ENCODE data around the gene DNAJC3.

The DNAJC3 gene

DNA sequence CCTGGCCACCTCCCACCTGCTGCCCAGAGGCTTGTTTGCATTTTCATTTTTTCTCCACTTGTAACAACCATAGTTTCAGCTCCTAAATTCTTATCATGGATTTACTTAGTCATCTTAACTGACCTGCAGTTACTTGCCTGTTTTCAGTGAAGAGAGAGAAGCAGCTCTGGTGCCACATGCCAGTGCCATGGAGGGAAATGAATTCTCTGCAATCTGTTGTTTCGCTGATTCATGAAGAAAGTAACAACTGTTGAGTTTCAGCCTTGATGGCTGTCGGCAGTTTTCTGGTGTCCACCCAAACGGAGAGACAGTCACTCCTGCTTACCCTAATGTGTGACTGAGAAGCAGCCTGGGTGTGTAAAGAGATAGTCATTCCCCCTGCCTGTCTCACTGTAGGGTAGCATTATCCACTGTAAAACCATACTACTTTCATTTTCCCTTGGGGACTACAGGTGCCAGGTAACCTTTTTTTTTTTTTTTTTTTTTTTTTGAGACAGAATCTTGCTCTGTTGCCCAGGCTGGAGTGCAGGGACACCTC, 116.1 kb downstream of the DNAJC3 start:
- no peak for DNase-seq
- in situ Hi-C loops (cut with HindIII; ENCODE audit: low pct_ligation_motif_present, low pct_unique_long_range_greater_than_20kb, low sequenced_read_pairs) = no loop called here

- no peak for DNase-seq
- in situ Hi-C loops (cut with HindIII; ENCODE audit: low pct_ligation_motif_present, low pct_unique_long_range_greater_than_20kb, low sequenced_read_pairs) = no loop called here
Measured at GRCh38 chr13:95793781-95794180, 116.8 kb downstream of the DNAJC3 start.

DNA sequence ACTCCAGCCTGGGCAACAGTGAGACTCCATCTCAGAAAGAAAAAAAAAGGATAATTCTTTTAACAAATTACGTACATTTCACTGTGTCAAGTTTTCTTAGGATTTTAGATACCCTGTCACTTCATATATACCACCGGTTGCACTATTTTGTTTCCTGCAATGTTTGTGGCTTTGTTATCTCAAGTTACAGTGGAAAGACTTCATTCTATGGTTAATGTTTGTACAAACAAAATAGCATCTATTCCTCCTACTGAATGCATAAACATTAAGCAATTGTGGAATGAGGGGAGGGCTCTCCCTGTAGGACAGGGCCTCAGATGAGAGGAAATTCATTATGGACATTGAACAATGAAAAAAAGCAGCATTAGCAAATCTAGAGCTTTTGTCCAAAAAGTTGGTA, 120.1 kb downstream of the DNAJC3 start:
- no peak for DNase-seq
- in situ Hi-C loops (cut with HindIII; ENCODE audit: low pct_ligation_motif_present, low pct_unique_long_range_greater_than_20kb, low sequenced_read_pairs) = no loop called here

DNA sequence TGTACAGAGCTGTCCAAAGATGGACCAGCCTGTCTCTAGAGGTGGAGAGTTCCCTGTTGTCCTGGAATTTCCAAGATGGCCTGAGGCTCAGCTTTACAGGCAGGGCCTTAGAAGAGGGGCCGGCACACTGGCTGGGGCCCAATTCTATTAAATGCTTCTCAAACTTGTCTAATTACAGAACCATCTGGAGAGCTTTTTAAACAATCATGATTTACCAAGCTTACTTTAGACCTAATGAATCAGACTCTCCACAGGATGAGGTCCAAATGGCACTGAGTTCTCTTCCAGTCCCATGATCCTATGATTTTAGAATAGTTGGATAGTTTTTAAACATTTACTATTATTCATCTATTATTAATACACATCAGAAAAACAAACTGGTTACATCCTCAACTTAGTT, 123.5 kb downstream of the DNAJC3 start:
- in situ Hi-C loops (cut with HindIII; ENCODE audit: low pct_ligation_motif_present, low pct_unique_long_range_greater_than_20kb, low sequenced_read_pairs) = no loop called here
- no peak for DNase-seq

GRCh38 chr13:95801825-95802224, 124.9 kb downstream of the DNAJC3 start:
- in situ Hi-C loops (cut with HindIII; ENCODE audit: low pct_ligation_motif_present, low pct_unique_long_range_greater_than_20kb, low sequenced_read_pairs) = no loop called here

GRCh38 chr13:95805921-95806320, 129.0 kb downstream of the DNAJC3 start:
- no peak for DNase-seq
- in situ Hi-C loops (cut with HindIII; ENCODE audit: low pct_ligation_motif_present, low pct_unique_long_range_greater_than_20kb, low sequenced_read_pairs) = no loop called here

More at GRCh38 chr13:95801825-95802224, 124.9 kb downstream of the DNAJC3 start:
- no peak for DNase-seq

- in situ Hi-C loops (cut with HindIII; ENCODE audit: low pct_ligation_motif_present, low pct_unique_long_range_greater_than_20kb, low sequenced_read_pairs) = no loop called here
- DNase-seq = no peak
Measured at GRCh38 chr13:95809429-95809828, 132.5 kb downstream of the DNAJC3 start.

- in situ Hi-C loops (cut with HindIII; ENCODE audit: low pct_ligation_motif_present, low pct_unique_long_range_greater_than_20kb, low sequenced_read_pairs) = no loop called here
- no peak for DNase-seq
Measured at GRCh38 chr13:95813139-95813538, 136.2 kb downstream of the DNAJC3 start.

DNA sequence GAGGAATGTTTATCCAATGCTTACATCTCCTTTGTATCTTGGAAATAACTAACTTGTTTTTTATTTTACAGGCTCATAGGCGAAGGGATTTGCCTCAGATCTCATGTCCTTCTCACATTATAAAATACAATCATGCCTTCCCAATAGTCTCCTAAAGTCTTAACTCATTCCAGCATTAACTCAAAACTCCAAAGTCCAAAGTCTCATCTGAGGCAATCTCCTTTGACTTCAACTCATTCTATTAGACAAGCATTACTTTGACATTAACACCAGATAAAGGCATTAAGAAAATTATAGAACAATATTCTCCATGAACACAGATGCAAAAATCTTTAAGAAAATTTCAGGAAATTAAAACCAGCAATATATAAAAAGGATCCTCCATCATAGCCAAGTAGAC, 137.6 kb downstream of the DNAJC3 start:
- in situ Hi-C loops (cut with HindIII; ENCODE audit: low pct_ligation_motif_present, low pct_unique_long_range_greater_than_20kb, low sequenced_read_pairs) = no loop called here
- no peak for DNase-seq

DNA sequence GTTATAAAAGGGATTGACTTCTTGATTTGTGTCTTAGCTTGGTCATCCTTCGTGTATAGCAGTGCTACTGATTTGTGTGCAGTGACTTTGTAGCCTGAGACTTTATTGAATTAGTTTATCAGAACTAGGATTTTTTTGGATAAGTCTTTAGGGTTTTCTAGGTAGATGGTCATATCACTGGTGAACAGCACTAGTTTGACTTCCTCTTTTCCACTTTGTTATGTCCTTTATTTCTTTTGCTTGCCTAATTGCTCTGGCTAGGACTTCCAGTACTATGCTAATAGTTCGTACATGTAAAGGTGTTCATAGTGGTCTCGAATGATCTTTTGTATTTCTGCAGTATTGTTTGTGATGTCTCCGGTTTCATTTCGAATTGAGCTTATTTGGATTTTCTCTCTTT, 145.4 kb downstream of the DNAJC3 start:
- no peak for DNase-seq
- in situ Hi-C loops (cut with HindIII; ENCODE audit: low pct_ligation_motif_present, low pct_unique_long_range_greater_than_20kb, low sequenced_read_pairs) = no loop called here

DNA sequence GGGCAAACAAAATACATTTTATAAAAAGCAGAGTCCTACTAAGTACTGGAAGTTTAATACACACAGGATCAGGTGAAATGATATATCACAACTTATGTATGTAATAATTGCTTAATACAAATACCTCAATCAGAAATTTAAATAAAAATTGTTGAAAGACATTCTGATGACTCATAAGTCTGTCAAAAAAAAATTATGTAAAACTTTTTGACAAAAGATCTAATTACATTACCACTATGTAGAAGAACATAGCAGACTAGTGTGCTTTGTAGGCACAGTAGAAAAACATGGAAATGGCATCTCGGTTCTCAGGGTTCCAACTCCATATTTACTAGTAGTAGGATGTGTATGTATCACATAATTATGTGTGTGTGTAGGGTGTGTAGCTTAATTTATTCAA, 156.2 kb downstream of the DNAJC3 start:
- in situ Hi-C loops (cut with HindIII; ENCODE audit: low pct_ligation_motif_present, low pct_unique_long_range_greater_than_20kb, low sequenced_read_pairs) = no loop called here
- no peak for DNase-seq

GRCh38 chr13:95833719-95834118, 156.8 kb downstream of the DNAJC3 start:
- in situ Hi-C loops (cut with HindIII; ENCODE audit: low pct_ligation_motif_present, low pct_unique_long_range_greater_than_20kb, low sequenced_read_pairs) = no loop called here

GRCh38 chr13:95834134-95834765, 157.3 kb downstream of the DNAJC3 start:
- peak; percentile 50 for DNase-seq
- in situ Hi-C loops (cut with HindIII; ENCODE audit: low pct_ligation_motif_present, low pct_unique_long_range_greater_than_20kb, low sequenced_read_pairs) = no loop called here

More at GRCh38 chr13:95833719-95834118, 156.8 kb downstream of the DNAJC3 start:
- peak; percentile 1 for DNase-seq

- in situ Hi-C loops (cut with HindIII; ENCODE audit: low pct_ligation_motif_present, low pct_unique_long_range_greater_than_20kb, low sequenced_read_pairs) = no loop called here
- no peak for DNase-seq
Measured at GRCh38 chr13:95841894-95842293, 165.0 kb downstream of the DNAJC3 start.

DNA sequence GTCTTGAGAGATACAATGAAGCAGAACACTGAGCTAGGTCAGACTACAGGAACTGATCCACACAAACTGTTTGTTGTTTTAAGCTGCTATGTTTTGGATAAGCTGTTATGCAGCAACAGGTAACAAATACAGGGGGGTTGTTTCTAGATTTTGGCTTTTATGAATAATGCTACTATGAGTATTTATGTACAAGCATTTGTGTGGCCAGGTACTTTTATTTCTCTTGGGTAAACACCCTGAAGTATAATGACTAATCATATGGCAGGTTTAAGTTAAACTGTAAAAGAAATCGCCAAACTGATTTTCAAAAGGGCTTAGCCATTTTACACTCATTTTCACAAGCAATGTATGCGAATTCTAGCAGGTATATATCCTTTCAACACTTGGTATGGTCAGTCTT, 166.0 kb downstream of the DNAJC3 start:
- in situ Hi-C loops (cut with HindIII; ENCODE audit: low pct_ligation_motif_present, low pct_unique_long_range_greater_than_20kb, low sequenced_read_pairs) = no loop called here
- DNase-seq = no peak

Data from ACHN (cell line).